Measurements from ENCODE around the gene DBX2.

DNA sequence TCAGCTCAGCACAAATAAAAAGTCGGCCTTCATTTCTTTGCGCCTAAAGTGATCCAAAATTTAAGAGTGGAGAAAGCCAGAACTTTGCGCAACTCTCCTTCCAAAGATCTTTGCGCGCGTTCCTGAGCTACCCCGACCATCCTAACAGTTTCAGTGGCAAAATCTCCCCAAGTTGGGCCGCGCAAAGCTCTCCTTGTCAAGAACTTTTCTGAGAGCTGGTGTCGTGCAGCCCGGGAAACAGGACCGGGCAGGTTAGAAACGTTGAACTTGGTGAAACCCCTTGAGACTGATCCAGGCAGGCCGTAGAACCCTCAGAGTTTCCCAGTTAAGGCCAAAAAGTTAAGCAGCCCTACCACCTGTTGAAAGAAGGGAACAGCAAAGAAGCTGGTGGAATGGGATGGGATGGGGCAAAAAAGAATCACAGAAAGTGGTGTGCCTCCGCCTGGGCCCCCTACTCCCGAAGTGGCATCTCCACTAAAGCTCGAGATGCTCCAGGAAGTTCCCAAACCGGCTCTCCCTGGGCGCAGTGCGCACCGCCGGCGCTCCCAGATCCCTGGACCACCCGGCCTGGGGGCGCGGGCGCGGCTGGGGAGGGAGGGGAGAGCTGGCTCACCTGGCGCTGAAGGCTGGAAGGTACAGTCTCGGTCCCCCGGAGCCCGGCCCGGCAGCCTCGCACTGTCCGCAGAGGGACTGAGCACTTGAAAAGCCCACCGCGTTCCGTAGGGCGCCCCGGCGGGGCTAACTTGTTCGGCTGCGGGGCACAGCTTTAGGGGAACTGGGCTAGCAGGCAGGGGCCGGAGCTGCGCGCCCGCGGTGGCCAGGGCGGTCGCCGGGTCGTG lies 768 bp downstream of the DBX2 start:
- TF ChIP-seq POLR2A (IDR thresholded peaks at IDR 0.05): no peak
- TF ChIP-seq POLR2AphosphoS5 (IDR thresholded peaks at IDR 0.05): no peak
- TF ChIP-seq, protein P1, sequence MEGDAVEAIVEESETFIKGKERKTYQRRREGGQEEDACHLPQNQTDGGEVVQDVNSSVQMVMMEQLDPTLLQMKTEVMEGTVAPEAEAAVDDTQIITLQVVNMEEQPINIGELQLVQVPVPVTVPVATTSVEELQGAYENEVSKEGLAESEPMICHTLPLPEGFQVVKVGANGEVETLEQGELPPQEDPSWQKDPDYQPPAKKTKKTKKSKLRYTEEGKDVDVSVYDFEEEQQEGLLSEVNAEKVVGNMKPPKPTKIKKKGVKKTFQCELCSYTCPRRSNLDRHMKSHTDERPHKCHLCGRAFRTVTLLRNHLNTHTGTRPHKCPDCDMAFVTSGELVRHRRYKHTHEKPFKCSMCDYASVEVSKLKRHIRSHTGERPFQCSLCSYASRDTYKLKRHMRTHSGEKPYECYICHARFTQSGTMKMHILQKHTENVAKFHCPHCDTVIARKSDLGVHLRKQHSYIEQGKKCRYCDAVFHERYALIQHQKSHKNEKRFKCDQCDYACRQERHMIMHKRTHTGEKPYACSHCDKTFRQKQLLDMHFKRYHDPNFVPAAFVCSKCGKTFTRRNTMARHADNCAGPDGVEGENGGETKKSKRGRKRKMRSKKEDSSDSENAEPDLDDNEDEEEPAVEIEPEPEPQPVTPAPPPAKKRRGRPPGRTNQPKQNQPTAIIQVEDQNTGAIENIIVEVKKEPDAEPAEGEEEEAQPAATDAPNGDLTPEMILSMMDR (IDR thresholded peaks at IDR 0.05): no peak
- TF ChIP-seq EP300 (IDR thresholded peaks at IDR 0.05): no peak
